Astrocyte of the cerebellum (primary cell): ENCODE measurements around the gene PHKA2.

ENCODE experiments used
- DNase-seq: peaks from one replicate; pipeline ENCODE4 v3.0.0-alpha.2; 2011; ENCODE audit warnings: low read depth
- H3K4me3 ChIP-seq: 2 replicates; pipeline ENCODE4 v1.5.1; 2011; ENCODE audit warnings: mild to moderate bottlenecking, low read depth, low read length, moderate library complexity
- CTCF ChIP-seq: IDR thresholded peaks from 2 replicates; pipeline ENCODE4 v1.5.1; 2012; ENCODE audit warnings: low read length, low read depth, moderate library complexity, mild to moderate bottlenecking; ENCODE audit errors: missing control alignments
- in situ Hi-C: cut with HindIII; loops from 2 replicates; pipeline ENCODE4 v1.10.0; 2017; ENCODE audit warnings: low sequenced_read_pairs

Gene PHKA2

GRCh38 chrX:18970465-18970864 lies 13.4 kb downstream of the PHKA2 start:
- no peak for DNase-seq
- in situ Hi-C loops, result no loop called here
- TF ChIP-seq CTCF, result no peak
- H3K4me3 ChIP-seq, result no peak overlapping the region

- no peak overlapping the region for H3K4me3 ChIP-seq
- no peak for DNase-seq
- TF ChIP-seq CTCF, result no peak
- in situ Hi-C loops, result no loop called here
These were observed 17.3 kb downstream of the PHKA2 start for GRCh38 chrX:18966624-18967023.

GRCh38 chrX:18964901-18965300 lies 19.0 kb downstream of the PHKA2 start:
- no peak for DNase-seq
- TF ChIP-seq CTCF, result no peak
- in situ Hi-C loops, result no loop called here
- no peak overlapping the region for H3K4me3 ChIP-seq

GRCh38 chrX:18964026-18964425 lies 19.9 kb downstream of the PHKA2 start:
- no peak for TF ChIP-seq CTCF
- in situ Hi-C loops, result no loop called here
- DNase-seq, result no peak
- H3K4me3 ChIP-seq, result no peak overlapping the region

- H3K4me3 ChIP-seq, result no peak overlapping the region
- no peak for DNase-seq
- in situ Hi-C loops, result no loop called here
- TF ChIP-seq CTCF, result no peak
These were observed 21.6 kb downstream of the PHKA2 start for GRCh38 chrX:18962329-18962728.

- in situ Hi-C loops, result no loop called here
- H3K4me3 ChIP-seq, result no peak overlapping the region
- no peak for DNase-seq
- no peak for TF ChIP-seq CTCF
These were observed 22.2 kb downstream of the PHKA2 start for GRCh38 chrX:18961686-18962085.
